DOHH2 (cell line): ENCODE results near the gene IL1A.

Source experiments
- H3F3A ChIP-seq: fragments of 200-600 bp; sonication (generic), shearing (Covaris generic); 2 replicates; pipeline ENCODE4 v1.6.0; 2016; ENCODE audit warnings: antibody characterized with exemption, mild to moderate bottlenecking; ENCODE audit not compliant: control insufficient read depth, insufficient read depth
- H3K27ac ChIP-seq: fragments of 200-600 bp; sonication (generic); 2 replicates; pipeline ENCODE4 v1.5.1; 2014; ENCODE audit warnings: low read depth, mild to moderate bottlenecking, low read length, moderate library complexity
- H3K27me3 ChIP-seq: fragments of 200-600 bp; sonication (generic); 2 replicates; pipeline ENCODE4 v1.6.1; 2014; ENCODE audit warnings: mild to moderate bottlenecking, low read length, mixed read lengths; ENCODE audit not compliant: control insufficient read depth
- H3K36me3 ChIP-seq: fragments of 200-600 bp; sonication (generic); 2 replicates; pipeline ENCODE4 v1.6.1; 2014; ENCODE audit warnings: mild to moderate bottlenecking, low read length, moderate library complexity, mixed read lengths; ENCODE audit not compliant: control insufficient read depth
- H3K4me1 ChIP-seq: fragments of 200-600 bp; sonication (generic); 2 replicates; pipeline ENCODE4 v1.6.1; 2014; ENCODE audit warnings: mild to moderate bottlenecking, low read length, mixed read lengths; ENCODE audit not compliant: control insufficient read depth
- H3K4me2 ChIP-seq: fragments of 200-600 bp; sonication (generic); 2 replicates; pipeline ENCODE4 v1.6.0; 2014; ENCODE audit warnings: mild to moderate bottlenecking, low read length, moderate library complexity
- H3K4me3 ChIP-seq: fragments of 200-600 bp; sonication (generic); 2 replicates; pipeline ENCODE4 v1.5.1; 2014; ENCODE audit warnings: mild to moderate bottlenecking, low read length, mixed read lengths
- H3K79me2 ChIP-seq: fragments of 200-600 bp; sonication (generic); 2 replicates; pipeline ENCODE4 v1.6.1; 2014; ENCODE audit warnings: mild to moderate bottlenecking, low read length, mixed read lengths; ENCODE audit not compliant: control insufficient read depth
- H3K9me2 ChIP-seq: fragments of 200-600 bp; sonication (generic); replicated peaks from 2 replicates; pipeline ENCODE4 v1.6.1; 2014; ENCODE audit warnings: mild to moderate bottlenecking, low read length, mixed read lengths; ENCODE audit not compliant: control insufficient read depth
- H3K9me3 ChIP-seq: fragments of 200-600 bp; sonication (generic); 2 replicates; pipeline ENCODE4 v1.6.1; 2014; ENCODE audit warnings: antibody characterized with exemption, low read length, mixed read lengths; ENCODE audit not compliant: control insufficient read depth, insufficient read depth
- H4K20me1 ChIP-seq: fragments of 200-600 bp; sonication (generic); 2 replicates; pipeline ENCODE4 v1.6.0; 2014; ENCODE audit warnings: low read depth, mild to moderate bottlenecking, antibody characterized with exemption, low read length, moderate library complexity; ENCODE audit not compliant: control insufficient read depth, insufficient read depth
- EZH2phosphoT487 ChIP-seq: fragments of 200-600 bp; sonication (generic); IDR thresholded peaks from 2 replicates; pipeline ENCODE4 v1.6.1; 2017; ENCODE audit warnings: borderline replicate concordance, mild to moderate bottlenecking, antibody characterized with exemption, low read length, moderate library complexity, mixed read lengths
- TF ChIP-seq, protein P1 (sequence below): fragments of 200-600 bp; sonication (generic); IDR thresholded peaks from one replicate; pipeline ENCODE4 v1.5.1; 2014; ENCODE audit warnings: antibody characterized with exemption, mild to moderate bottlenecking, low read depth, low read length; ENCODE audit not compliant: poor library complexity, severe bottlenecking

The IL1A gene

DNA sequence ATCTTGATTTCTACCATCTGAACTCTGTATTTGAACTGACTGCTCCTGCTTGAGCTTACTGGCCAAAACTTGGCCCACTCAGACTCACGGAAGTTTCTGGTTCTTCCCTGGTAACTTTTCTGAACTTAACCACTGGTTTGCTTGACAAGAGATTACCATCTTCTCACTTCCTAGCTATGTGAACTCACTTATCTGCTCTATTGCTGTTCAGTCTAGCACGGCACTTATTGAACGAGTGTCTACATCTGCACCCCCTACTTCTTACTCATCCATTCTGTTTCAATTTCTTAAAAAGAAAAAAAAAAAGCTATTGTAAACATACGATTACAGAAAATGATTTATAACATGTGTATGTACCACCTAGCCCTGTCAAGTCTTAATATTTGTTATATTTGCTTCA lies 28.8 kb downstream of the IL1A start:
- Histone ChIP-seq H3K27me3 (no peaks in the 10 kb centered on the region), H3F3A (no peaks in the 10 kb centered on the region), H3K79me2 (peaks cover 27% of the 10 kb centered on the region), H3K4me1 (no peaks in the 10 kb centered on the region), H3K9me2 (no peaks in the 10 kb centered on the region), H3K4me3 (no peak overlapping the region), H3K9me3 (no peaks in the 10 kb centered on the region), H3K4me2 (no peak overlapping the region), H3K27ac (no peak overlapping the region), H3K36me3 (peaks cover 95% of the 10 kb centered on the region), H4K20me1 (no peaks in the 10 kb centered on the region)
- TF ChIP-seq EZH2phosphoT487 = no peak
- TF ChIP-seq, protein P1, sequence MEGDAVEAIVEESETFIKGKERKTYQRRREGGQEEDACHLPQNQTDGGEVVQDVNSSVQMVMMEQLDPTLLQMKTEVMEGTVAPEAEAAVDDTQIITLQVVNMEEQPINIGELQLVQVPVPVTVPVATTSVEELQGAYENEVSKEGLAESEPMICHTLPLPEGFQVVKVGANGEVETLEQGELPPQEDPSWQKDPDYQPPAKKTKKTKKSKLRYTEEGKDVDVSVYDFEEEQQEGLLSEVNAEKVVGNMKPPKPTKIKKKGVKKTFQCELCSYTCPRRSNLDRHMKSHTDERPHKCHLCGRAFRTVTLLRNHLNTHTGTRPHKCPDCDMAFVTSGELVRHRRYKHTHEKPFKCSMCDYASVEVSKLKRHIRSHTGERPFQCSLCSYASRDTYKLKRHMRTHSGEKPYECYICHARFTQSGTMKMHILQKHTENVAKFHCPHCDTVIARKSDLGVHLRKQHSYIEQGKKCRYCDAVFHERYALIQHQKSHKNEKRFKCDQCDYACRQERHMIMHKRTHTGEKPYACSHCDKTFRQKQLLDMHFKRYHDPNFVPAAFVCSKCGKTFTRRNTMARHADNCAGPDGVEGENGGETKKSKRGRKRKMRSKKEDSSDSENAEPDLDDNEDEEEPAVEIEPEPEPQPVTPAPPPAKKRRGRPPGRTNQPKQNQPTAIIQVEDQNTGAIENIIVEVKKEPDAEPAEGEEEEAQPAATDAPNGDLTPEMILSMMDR = no peak

DNA sequence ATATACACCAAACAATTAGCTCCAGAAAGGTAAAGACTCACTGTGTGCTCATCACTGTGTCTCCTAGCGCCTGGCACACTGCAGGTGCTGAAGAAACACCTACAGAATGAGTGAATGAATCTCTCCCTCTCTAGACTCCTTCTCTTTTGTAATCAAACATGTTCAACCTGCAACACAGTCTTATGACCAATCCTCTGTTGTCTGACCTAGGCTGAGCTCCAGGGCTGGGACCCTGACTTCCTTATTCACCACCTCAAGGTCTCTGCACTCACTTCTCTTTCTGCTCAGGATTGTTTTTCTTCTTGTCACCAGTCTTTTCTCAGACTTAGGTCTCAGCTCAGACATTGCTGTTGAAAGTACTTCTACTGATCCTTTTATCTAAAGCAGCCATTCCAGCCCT lies 29.7 kb downstream of the IL1A start:
- H3K9me2 ChIP-seq = no peaks in the 10 kb centered on the region
- H3K27me3 ChIP-seq = no peaks in the 10 kb centered on the region
- no peaks in the 10 kb centered on the region for H4K20me1 ChIP-seq
- H3K4me2 ChIP-seq = no peak overlapping the region
- no peaks in the 10 kb centered on the region for H3K4me1 ChIP-seq
- H3K9me3 ChIP-seq = no peaks in the 10 kb centered on the region
- no peak overlapping the region for H3K4me3 ChIP-seq
- H3K27ac ChIP-seq = no peak overlapping the region
- no peak for TF ChIP-seq EZH2phosphoT487
- TF ChIP-seq, protein P1 = no peak
- no peaks in the 10 kb centered on the region for H3F3A ChIP-seq
- peaks cover 95% of the 10 kb centered on the region for H3K36me3 ChIP-seq
- peaks cover 33% of the 10 kb centered on the region for H3K79me2 ChIP-seq

DNA sequence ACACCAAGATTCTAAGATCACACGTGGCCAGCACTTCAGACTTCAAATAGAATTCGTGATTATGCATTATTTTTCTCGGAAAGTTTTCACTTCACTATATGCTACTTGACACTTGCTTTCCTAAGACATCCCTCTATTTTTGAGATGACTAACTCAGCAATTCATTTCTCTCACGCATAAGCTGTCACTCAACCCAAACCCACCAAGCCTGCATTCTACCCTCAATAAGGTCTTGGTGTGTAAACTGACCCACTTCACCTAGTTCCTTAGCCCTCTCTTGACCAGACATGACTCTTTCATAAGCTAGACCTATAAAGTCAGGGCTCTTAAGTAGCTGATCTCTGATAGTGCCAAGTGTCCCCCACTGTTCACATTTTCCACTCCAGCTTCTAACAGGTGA lies 31.6 kb downstream of the IL1A start:
- no peak overlapping the region for H3K4me2 ChIP-seq
- H3K9me2 ChIP-seq = no peaks in the 10 kb centered on the region
- H3K36me3 ChIP-seq = peaks cover 95% of the 10 kb centered on the region
- H3K79me2 ChIP-seq = peaks cover 47% of the 10 kb centered on the region
- H3K4me1 ChIP-seq = no peaks in the 10 kb centered on the region
- no peaks in the 10 kb centered on the region for H3K9me3 ChIP-seq
- H3K27ac ChIP-seq = no peak overlapping the region
- H3F3A ChIP-seq = no peaks in the 10 kb centered on the region
- H3K4me3 ChIP-seq = no peak overlapping the region
- TF ChIP-seq, protein P1 = no peak
- no peak for TF ChIP-seq EZH2phosphoT487
- H4K20me1 ChIP-seq = no peaks in the 10 kb centered on the region
- H3K27me3 ChIP-seq = no peaks in the 10 kb centered on the region
